Calu3 (cell line): Measurements from ENCODE around the gene PROM1. TPM values are rescaled to one million over a fixed set of nuclear protein-coding genes. Genes with fewer than 3 reads are reported as not detected.
A peak's percentile ranks its signal among the peaks of the same experiment; 100 is the strongest.

Experiments
- BruUV-seq: library from RNA; stranded (reverse); fragments of 400-500 nt; replicated peaks from 2 replicates; lab custom pipeline; 2021; lab: Mats Ljungman, UMichigan
- CTCF ChIA-PET: fragments of 300-600 bp; sonication (Branson Sonifier 250); formaldehyde crosslinking; loops from one replicate; lab custom pipeline; 2022; ENCODE audit warnings: antibody characterized with exemption; lab: Charles Lee
- DNase-seq: peaks from one replicate; pipeline ENCODE4 v3.0.0; 2022
- H3K27ac Mint-ChIP-seq: one replicate; pipeline ENCODE4 v1.8.0; 2022; ENCODE audit warnings: mixed read lengths; ENCODE audit not compliant: unreplicated experiment
- H3K27me3 Mint-ChIP-seq: one replicate; pipeline ENCODE4 v1.8.0; 2022; ENCODE audit warnings: mixed read lengths; ENCODE audit not compliant: unreplicated experiment
- H3K36me3 Mint-ChIP-seq: one replicate; pipeline ENCODE4 v1.8.0; 2022; ENCODE audit warnings: mild to moderate bottlenecking, moderate library complexity, mixed read lengths; ENCODE audit not compliant: insufficient read depth, unreplicated experiment
- H3K4me1 Mint-ChIP-seq: one replicate; pipeline ENCODE4 v1.8.0; 2022; ENCODE audit warnings: mild to moderate bottlenecking, low read depth, mixed read lengths; ENCODE audit not compliant: unreplicated experiment
- H3K4me3 Mint-ChIP-seq: one replicate; pipeline ENCODE4 v1.8.0; 2022; ENCODE audit warnings: mild to moderate bottlenecking, low read depth, moderate library complexity, mixed read lengths; ENCODE audit not compliant: unreplicated experiment
- H3K9me3 Mint-ChIP-seq: one replicate; pipeline ENCODE4 v1.8.0; 2022; ENCODE audit warnings: low read depth, mixed read lengths; ENCODE audit not compliant: unreplicated experiment
- CTCF ChIP-seq: fragments of 200-600 bp; IDR thresholded peaks from one replicate; pipeline ENCODE4 v1.8.0; 2022; ENCODE audit warnings: antibody characterized with exemption; ENCODE audit not compliant: unreplicated experiment
- intact Hi-C: fragments of 100-400 bp; cut with micrococcal nuclease; formaldehyde crosslinking; loops from one replicate; pipeline ENCODE4 v1.10.0; 2022; ENCODE audit not compliant: unreplicated experiment
- total RNA-seq: library from RNA; stranded (reverse); gene quantifications from 2 replicates; pipeline ENCODE4 v1.2.3, GENCODE V29; 2022

The PROM1 gene
- total RNA-seq, 1 experiment from 2014 or later = 73.9 TPM

GRCh38 chr4:16119981-16120380 lies 36.2 kb upstream of the PROM1 start:
- CTCF ChIA-PET = no interaction called here
- peaks cover 4% of the 10 kb centered on the region for H3K36me3 Mint-ChIP-seq
- no peak for TF ChIP-seq CTCF
- intact Hi-C loops = loop anchor here (5.0 kb wide), 1 partner anchor 38 kb away; the partner anchor contains the start of gene PROM1
- no peak for DNase-seq
- H3K9me3 Mint-ChIP-seq = no peaks in the 10 kb centered on the region
- no peak overlapping the region for H3K4me3 Mint-ChIP-seq
- no peak overlapping the region for H3K27ac Mint-ChIP-seq
- BruUV-seq = no TSS peak
- no peaks in the 10 kb centered on the region for H3K27me3 Mint-ChIP-seq
- peaks cover 34% of the 10 kb centered on the region for H3K4me1 Mint-ChIP-seq

GRCh38 chr4:16118090-16118489 lies 34.3 kb upstream of the PROM1 start:
- BruUV-seq = no TSS peak
- CTCF ChIA-PET = no interaction called here
- DNase-seq = no peak
- Mint-ChIP-seq H3K9me3 (no peaks in the 10 kb centered on the region), H3K36me3 (no peaks in the 10 kb centered on the region), H3K4me3 (no peak overlapping the region), H3K4me1 (peaks cover 25% of the 10 kb centered on the region), H3K27me3 (no peaks in the 10 kb centered on the region), H3K27ac (no peak overlapping the region)
- intact Hi-C loops = no loop called here
- no peak for TF ChIP-seq CTCF

DNA sequence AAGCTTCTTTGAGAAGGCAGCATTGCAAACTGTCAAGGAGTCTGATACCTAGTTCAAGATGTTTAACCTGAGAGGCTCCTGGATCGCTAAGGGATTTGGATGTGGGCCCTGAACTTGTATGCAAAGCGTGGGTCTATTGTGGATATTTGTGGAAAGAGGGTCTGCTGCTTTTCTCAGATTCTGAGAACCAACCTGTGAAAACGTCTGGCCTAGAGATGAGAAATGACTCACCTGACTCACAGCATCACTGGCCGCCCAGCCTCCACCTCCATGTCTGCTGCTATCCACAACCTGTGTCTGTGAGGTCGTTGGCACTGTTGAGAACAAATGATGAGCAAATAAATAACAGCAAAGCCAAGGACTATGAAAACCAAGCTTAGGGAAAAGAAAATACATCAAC lies 33.3 kb upstream of the PROM1 start:
- no peaks in the 10 kb centered on the region for H3K36me3 Mint-ChIP-seq
- H3K4me1 Mint-ChIP-seq = peaks cover 25% of the 10 kb centered on the region
- H3K27me3 Mint-ChIP-seq = no peaks in the 10 kb centered on the region
- no peak for TF ChIP-seq CTCF
- DNase-seq = no peak
- BruUV-seq = no TSS peak
- no peak overlapping the region for H3K4me3 Mint-ChIP-seq
- CTCF ChIA-PET = interaction anchor here (1.3 kb wide), 1 partner anchor 34 kb away, joined by 4 read pairs; the partner anchor contains the start of gene PROM1
- H3K27ac Mint-ChIP-seq = no peak overlapping the region
- intact Hi-C loops = no loop called here
- no peaks in the 10 kb centered on the region for H3K9me3 Mint-ChIP-seq

DNA sequence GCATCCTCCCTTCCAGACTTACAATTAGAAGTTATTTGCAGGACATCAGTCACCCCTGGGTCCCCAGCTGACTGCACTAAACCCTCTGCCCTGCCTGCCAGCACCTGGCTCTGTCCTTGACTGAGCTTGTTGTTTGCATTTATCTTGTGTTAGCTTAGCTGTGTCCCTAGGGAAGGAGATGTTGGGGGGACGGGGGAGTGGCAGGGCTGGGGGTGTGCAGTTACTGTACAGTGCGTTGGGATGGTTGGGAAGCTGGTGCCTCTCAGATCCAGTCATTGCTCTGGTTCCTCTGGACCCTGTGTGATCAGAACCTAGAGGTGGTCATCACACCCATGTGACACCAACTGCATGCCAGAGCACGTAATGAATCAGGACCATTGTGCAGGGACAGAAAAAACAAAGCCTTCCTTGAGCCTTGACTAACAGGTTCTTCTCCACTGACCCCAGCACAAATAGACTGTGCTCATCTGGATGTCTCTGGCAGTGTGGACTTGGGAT lies 32.7 kb upstream of the PROM1 start:
- no TSS peak for BruUV-seq
- Mint-ChIP-seq H3K27me3 (no peaks in the 10 kb centered on the region), H3K27ac (peak overlapping the region; percentile 23), H3K9me3 (no peaks in the 10 kb centered on the region), H3K36me3 (no peaks in the 10 kb centered on the region), H3K4me1 (peaks cover 25% of the 10 kb centered on the region), H3K4me3 (no peak overlapping the region)
- TF ChIP-seq CTCF = no peak
- CTCF ChIA-PET = interaction anchor here (0.6 to 1.3 kb wide), 4 partner anchors 13 to 209 kb away, joined by 3 to 4 read pairs (median 3); partner anchors contain the start of gene PROM1
- intact Hi-C loops = loop anchor here (1.0 kb wide), 1 partner anchor 25 kb away; no protein-coding TSS in a partner anchor
- peak; percentile 48 for DNase-seq
